ENCODE measurements around the gene C1orf105. TPM values are rescaled to one million over a fixed set of nuclear protein-coding genes. Genes with fewer than 3 reads are reported as not detected.

Gene C1orf105
- total RNA-seq, 1 donor from 2014 or later: not detected

- no peaks in the 10 kb centered on the region for H3K27me3 Mint-ChIP-seq
- no peak for DNase-seq (ENCODE audit: extremely low spot score, unreplicated experiment)
These were observed 37.1 kb downstream of the C1orf105 start for GRCh38 chr1:172457479-172458130.

GRCh38 chr1:172460177-172460576 lies 39.7 kb downstream of the C1orf105 start:
- Mint-ChIP-seq H3K4me3 (no peak overlapping the region), H3K36me3 (no peaks in the 10 kb centered on the region), H3K9me3 (no peaks in the 10 kb centered on the region), H3K4me1 (ENCODE audit: unreplicated experiment) (peaks cover 12% of the 10 kb centered on the region), H3K27me3 (no peaks in the 10 kb centered on the region), H3K27ac (no peak overlapping the region)
- no peak for DNase-seq (ENCODE audit: extremely low spot score, unreplicated experiment)
- no peak for TF ChIP-seq CTCF (conservative IDR thresholded peaks at IDR 0.05)

More at GRCh38 chr1:172457479-172458130, 37.1 kb downstream of the C1orf105 start:
- H3K4me1 Mint-ChIP-seq (ENCODE audit: unreplicated experiment): peaks cover 17% of the 10 kb centered on the region
- H3K36me3 Mint-ChIP-seq: no peaks in the 10 kb centered on the region
- H3K4me3 Mint-ChIP-seq: no peak overlapping the region
- H3K9me3 Mint-ChIP-seq: no peaks in the 10 kb centered on the region
- no peak for TF ChIP-seq CTCF (conservative IDR thresholded peaks at IDR 0.05)
- no peak overlapping the region for H3K27ac Mint-ChIP-seq

GRCh38 chr1:172460887-172461315 lies 40.4 kb downstream of the C1orf105 start:
- H3K4me3 Mint-ChIP-seq: no peak overlapping the region
- no peak overlapping the region for H3K27ac Mint-ChIP-seq

GRCh38 chr1:172465617-172466016 lies 45.1 kb downstream of the C1orf105 start:
- Mint-ChIP-seq H3K4me3 (no peak overlapping the region), H3K27me3 (no peaks in the 10 kb centered on the region), H3K36me3 (no peaks in the 10 kb centered on the region), H3K4me1 (ENCODE audit: unreplicated experiment) (peaks cover 15% of the 10 kb centered on the region), H3K27ac (no peak overlapping the region), H3K9me3 (no peaks in the 10 kb centered on the region)
- TF ChIP-seq CTCF (conservative IDR thresholded peaks at IDR 0.05): no peak
- no peak for DNase-seq (ENCODE audit: extremely low spot score, unreplicated experiment)

More at GRCh38 chr1:172460887-172461315, 40.4 kb downstream of the C1orf105 start:
- Mint-ChIP-seq H3K4me1 (ENCODE audit: unreplicated experiment) (peaks cover 12% of the 10 kb centered on the region), H3K36me3 (no peaks in the 10 kb centered on the region), H3K9me3 (no peaks in the 10 kb centered on the region), H3K27me3 (no peaks in the 10 kb centered on the region)
- no peak for DNase-seq (ENCODE audit: extremely low spot score, unreplicated experiment)
- no peak for TF ChIP-seq CTCF (conservative IDR thresholded peaks at IDR 0.05)

GRCh38 chr1:172466795-172467407 lies 46.4 kb downstream of the C1orf105 start:
- H3K27me3 Mint-ChIP-seq: no peaks in the 10 kb centered on the region
- no peak overlapping the region for H3K27ac Mint-ChIP-seq
- no peaks in the 10 kb centered on the region for H3K36me3 Mint-ChIP-seq
- no peaks in the 10 kb centered on the region for H3K9me3 Mint-ChIP-seq
- H3K4me1 Mint-ChIP-seq (ENCODE audit: unreplicated experiment): peaks cover 10% of the 10 kb centered on the region
- no peak for DNase-seq (ENCODE audit: extremely low spot score, unreplicated experiment)
- no peak for TF ChIP-seq CTCF (conservative IDR thresholded peaks at IDR 0.05)
- H3K4me3 Mint-ChIP-seq: no peak overlapping the region
